ENCODE results near the gene HS6ST3.

Gene HS6ST3

DNA sequence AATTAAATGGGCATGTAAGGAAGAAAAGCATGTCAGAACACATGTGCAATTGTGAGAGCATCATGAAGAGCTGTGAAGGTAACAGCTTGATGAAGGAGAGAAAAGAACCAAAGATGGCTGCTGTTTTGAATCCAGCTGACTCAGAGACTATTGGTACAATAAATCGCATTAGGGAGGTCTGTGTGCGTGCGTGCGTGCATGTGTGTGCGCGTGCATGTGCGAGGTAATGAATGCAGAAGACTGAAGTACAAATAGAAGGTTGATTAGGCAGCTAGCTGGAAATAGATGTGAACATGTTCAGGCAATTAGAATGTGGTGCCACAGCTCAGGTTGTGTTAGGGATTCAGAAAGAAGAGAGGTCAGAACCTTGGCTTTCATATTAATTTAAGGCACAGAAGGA, 463.9 kb downstream of the HS6ST3 start:
- no peak for DNase-seq

DNA sequence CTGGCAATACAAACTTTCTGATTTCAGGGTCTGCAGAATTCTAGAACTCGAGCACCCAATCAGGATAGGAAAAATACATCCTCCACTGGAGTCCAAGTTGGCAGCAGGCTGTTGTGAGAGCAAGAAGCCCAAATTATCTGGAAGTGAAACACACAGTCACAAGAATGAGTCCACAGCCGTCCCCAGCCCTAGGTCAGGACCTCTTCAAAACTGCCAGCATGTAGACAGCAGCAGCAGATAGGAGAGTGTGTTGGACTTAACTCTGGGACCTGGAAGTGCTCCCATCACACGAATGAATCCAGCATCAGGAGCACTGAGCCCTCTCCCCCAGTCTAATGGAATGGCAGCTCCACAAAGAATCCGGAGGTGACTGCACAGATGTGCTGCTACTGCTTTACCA, 483.7 kb downstream of the HS6ST3 start:
- DNase-seq, result no peak

DNA sequence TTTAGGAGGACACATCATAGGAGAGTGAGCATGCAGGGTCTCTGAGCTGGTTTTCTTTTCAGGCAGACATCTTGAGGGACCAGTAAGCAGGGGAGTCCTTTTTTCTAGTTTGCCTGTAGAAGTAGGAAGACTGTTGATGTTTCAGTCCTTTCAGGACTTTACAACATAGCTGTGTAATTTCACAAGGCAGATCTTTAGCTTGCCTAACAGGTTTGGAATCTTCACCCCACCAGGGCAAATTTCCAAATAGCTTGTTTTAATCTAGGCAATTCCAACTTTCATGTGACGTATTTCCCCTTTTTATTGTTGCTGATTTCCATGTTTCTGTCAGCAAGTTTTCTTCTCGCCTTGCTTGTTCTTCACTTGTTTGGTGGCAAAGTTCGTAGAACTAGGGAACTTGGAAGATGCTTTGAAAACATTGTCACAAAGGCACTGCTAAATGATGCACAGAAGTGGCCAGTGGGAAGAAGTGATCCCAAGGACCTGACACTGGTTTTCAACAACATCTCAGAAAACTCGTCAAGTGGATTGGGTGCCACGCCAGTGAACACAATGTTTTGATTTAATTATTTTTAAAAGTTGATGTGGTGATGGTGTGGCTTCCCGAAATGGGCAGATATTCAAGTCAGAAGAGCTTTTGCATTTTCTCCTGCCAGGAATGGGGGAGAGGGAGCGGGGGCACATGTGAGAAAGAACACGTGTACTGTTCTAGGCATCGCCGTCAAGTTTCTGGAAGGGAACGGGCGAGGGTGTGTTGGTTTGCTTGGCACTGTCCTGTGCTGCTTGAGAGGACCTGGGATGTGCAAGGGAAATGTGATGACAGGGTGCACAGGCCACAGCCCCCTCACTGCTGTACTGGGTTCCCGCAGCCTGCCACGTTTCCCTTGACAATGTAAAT, 485.8 kb downstream of the HS6ST3 start:
- no peak for DNase-seq

DNA sequence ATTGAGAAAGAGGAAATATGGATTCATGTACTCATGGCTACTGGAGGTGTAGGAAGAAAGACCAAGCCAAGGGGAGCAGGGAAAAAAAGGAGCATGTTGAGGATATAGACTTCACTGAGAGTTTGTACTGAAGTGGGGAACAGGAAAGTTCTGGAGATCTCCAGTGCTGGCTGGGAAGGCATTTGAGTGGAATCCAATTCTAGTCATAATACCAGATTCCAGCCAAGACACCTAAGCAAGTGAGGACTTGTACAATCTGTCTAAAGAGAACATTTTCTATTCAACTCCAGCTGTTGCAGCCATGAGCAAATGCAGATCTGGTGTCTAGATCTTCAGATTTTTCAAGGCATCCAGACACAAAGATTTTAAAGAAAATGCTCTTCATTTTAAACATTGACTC, 491.8 kb downstream of the HS6ST3 start:
- DNase-seq, result no peak

DNA sequence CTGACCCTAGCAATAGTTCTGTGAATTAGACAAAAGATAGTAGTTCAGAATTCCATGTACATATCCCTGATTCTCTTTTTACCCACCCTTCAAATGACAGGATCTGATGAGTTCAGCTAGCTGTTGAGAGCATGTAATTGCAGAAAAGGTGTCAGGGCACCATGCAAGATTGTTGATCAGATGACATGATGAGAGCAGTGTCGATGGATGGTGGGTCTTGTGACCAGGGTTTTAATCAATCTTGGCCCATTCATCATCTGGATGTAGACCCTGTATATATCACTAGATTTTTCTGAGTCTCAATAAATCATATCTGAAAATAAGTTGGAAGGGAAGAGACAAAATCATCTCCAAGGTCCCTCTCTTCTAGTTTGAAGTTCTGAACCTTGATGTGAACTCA, 525.3 kb downstream of the HS6ST3 start:
- no peak for DNase-seq

DNA sequence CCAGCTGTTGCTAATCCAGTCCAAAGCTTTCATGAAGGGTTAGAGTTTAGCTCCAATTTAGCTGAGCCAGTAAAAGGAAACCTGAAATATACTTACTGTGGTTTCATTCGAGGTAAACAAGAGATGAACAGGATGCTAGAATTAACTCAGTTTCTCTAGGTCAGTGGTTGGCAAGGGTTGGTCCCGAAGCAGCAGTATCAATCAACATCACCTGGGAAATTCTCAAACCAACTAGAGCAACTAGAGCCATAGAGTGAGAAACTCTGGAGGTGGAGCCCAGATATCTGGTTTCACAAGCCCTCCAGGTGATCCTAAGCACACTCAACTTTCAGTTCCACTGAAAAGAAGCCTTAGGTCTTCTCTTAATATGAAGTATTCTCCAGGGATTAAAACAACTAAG, 527.6 kb downstream of the HS6ST3 start:
- no peak for DNase-seq

DNA sequence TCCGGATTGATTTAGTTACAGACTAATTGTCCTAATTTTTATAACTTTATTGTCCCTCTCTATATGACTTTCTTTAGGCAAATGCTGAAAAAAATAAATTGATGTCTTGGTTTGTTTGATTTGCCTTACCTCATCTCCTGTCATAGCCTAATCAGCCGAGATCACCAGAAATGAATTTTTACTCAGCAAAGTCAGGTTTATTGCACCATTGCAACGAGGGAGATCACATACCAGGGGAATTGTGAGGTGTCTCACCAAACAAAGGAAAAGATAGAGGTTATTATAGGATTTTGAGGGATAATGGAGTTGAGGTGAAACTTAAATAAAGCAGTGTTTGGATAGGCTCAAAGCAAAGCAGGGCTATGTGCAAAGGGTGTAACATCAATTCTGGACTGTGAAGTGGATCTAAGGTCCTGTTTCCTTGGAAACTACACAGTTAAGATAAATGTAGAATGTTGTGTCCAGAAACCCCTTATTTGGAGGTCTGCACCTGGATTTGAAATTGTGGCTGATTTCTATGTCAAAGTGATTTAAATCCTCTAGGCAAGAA, 531.8 kb downstream of the HS6ST3 start:
- no peak for DNase-seq

DNA sequence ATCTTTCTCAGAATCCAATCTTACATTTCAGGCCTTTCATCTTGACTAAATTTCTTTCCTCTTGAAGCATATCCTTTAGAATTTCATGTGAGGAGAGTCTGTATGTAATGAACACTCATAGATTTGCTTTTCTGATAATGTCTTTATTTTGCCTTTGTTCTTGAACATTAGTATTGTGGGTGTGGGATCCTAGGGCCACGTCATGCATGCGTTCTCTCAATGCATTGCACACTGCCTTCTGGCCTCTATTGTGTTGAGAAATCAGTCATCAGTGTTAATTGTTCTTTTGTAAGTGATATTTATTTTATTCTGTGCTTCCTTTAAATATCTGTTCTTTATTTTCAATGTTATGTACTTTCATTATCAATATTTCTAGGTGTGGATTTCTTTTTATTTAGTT, 539.4 kb downstream of the HS6ST3 start:
- DNase-seq, result no peak

DNA sequence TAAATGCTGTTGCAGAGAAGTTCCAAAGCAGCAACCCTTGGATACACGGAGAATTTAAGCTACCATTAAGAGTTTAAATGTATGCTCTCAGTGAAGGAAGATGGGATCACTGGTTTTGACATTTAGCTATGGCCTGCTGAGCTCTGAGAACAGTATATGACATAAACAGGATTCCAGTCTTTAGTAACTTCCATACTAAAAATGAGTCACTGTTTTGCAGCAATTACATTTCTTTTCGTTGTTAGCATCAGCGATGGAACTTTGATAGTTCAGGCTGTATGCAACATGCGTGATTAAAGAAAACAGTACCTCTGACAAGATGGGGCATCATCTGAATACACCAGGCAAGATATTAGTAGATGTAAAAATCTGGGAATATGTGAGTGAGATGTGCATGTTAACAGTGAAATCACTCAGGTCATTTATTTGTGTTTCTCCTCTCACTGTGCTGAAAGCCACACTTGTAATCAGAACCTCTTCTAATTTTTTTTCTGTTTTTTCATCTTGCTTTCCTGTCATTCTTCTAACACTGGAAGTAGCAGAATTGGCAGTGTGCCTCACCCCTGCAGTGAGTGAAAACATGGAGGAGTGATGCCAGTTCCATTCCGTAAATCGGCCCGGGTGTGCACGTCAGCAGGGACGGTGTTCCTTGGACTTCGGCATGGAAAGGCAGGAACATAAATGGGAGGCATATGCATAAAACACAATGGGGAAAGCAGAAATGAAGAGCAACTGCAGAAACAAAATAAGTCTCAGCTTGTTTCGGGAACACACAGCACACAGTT, 542.8 kb downstream of the HS6ST3 start:
- no peak for DNase-seq

DNA sequence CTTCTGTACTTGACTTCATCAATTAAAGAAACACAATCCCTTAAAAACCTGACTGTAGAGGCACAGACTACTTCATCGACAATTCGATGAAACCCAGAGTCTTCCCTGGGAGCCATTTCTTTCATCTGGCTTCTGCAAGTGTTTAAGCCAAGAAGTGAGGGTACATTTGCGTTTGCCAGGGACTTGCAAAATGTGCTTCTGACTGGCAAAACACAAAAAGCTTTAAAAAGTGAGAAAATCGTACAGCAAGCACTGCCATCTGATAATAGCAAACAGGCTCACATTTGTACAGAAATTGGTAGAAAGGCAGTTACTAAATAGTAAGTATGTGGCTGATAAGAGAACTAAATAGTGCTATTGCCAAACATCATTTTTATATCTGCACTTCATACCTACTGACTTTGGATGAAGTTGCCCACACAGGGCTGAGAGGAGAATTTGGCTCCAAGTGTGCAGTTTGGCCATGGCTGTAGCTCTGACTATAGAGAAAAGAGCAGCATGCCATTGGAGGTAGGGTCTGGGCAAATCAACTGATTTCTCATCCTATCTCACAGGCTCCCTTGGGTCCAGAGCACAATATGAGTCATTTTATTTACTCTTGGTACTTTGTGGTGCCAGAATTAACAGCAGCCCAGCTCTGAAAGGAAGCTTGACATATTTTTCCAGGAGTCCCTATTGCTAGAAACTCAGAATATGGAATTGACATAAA, 546.2 kb downstream of the HS6ST3 start:
- DNase-seq, result no peak

DNA sequence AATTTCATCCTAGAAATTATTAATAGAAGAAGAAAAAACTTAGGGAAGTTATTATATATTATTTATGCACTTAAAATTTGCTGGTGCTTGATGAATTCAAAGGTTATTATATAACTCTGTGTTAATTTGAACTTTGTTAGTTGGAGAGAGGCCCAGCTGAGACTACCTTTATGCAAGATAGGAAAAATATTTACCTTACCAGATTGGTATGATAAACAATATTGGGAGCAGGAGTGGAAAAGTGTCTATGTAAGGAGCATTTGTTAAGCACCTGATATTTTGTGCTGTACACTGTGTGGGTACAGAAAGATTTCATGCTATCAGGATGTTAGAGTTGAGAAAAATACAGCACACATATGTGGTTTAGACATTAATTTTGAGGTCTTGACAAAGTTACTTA, 547.1 kb downstream of the HS6ST3 start:
- DNase-seq, result no peak

DNA sequence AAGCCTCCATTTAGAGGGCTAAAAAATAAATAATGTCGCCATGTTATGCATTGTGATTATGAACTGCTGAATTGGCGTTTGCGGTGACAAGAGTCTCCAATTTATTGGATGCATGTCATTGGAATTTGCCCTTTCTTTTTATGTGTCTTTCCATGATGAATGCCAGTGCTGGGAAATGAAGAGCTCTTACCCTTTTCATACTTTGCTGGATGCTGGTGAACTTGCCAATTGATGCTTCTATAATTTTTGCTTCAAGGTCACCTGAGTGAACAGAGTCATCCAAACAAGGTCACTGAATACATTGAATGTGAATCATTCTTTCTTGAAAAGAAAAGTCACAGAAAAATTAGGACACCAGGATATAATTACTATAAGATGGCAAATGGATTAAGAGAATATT, 556.2 kb downstream of the HS6ST3 start:
- no peak for DNase-seq

DNA sequence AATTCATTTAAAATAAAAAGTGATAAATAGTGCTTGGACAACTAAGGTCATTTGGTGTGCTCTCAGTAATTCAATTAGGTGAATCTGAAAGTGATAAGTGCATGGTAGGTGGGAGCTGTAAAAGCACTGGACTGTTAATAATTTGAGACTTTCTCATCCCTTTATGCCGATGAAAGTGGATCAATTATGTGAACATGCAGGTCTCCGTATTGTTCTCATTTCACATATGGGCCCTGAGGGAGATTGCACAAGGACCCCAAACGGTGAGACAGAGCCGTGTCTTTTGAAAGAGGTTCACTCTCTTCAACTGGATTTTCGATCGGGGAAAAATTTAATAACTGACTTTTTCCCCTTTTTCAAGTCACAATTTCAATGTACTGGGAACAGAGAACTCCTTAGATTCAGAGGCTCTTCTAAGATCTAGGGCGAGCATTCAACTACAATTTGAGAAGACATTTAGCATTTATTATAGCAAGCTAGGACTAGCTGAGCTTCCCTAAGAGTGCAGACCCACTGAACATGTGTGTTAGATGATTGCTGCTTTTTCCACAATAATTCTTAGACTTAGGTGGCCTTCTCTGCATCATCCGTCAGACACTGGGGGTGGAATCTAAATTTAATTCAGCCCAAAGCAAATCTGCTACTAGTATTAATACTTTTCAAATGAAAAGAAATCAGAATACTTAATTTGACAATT, 556.8 kb downstream of the HS6ST3 start:
- DNase-seq, result no peak

DNA sequence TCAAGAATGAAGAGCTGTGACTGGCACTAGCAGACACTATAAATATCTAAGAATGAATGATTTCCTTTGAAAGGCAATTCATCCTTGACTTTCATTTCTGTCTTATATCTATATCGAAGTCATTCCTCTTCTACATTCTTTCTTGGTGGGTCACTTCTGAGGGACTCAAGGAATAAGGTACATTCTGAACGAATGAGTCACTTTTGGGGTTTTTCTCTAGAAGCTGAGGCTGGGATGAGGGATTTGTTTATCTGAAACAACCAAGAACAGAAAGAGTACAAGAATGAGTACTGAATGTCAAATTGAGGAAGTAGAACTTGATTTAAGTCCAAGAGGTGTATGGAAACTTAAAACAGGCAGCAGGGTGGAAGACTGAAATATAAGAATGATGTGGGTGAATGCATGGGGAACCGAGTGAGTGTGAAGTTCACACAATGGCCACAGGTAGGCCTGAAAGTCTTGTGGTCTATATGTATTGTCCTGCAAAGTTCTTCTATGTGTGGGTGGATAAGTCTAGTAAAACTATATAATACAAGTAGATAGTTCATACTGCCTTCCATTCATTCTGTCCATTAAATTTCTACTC, 560.5 kb downstream of the HS6ST3 start:
- no peak for DNase-seq

DNA sequence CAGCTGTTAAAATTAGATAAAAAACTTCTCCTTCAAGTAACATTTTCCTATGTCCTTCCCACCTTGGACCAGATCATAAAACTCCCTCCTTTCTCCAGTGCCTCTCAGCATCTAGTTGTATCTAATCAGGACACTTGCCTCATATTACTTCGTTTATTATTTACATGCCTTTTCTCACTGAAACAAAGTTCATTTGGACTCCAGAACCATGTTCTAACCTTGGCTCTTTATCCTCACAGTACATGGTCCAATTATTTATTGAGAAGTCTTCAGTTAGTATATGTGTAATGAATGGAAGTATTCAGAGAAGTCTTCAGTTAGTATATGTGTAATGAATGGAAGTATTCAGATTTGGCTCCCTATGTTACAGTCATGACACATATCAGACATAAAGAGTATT, 561.7 kb downstream of the HS6ST3 start:
- DNase-seq, result no peak

DNA sequence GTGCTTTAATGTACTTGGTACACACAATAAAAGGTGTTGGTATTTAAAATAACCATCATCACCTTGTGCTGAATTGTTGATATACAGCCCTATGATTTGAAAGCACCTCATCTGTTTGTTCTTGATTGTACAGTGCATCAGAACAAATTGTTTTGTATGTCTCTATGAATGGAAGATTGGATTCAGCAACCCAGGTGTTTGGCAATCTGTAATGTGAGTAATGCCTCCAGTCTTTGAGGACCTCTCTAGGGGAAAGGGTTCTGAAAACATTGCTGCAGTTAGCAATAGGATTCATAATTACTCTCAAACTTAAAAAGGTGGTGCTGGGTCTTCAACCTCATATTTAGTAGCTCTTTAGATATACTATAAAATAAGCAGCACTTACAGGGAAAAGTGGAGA, 562.6 kb downstream of the HS6ST3 start:
- DNase-seq, result no peak

DNA sequence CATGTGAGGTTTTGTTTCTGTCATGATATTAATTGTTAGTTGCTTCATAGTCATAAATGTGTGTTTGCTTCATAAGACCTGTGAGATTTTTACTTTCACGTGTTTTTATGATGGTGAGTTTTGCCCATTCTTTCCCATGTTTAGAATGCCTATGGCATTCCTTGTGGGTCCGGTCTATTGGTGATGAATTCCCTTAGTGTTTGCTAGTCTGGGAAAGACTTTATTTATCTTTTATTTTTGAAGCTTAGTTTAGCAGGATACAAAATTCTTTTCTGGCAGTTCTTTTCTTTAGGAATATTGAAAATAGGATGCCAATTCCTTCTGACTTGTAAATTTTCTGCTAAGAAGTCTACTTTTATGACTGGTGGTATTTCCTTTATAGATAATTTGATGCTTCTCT, 571.7 kb downstream of the HS6ST3 start:
- DNase-seq, result no peak

DNA sequence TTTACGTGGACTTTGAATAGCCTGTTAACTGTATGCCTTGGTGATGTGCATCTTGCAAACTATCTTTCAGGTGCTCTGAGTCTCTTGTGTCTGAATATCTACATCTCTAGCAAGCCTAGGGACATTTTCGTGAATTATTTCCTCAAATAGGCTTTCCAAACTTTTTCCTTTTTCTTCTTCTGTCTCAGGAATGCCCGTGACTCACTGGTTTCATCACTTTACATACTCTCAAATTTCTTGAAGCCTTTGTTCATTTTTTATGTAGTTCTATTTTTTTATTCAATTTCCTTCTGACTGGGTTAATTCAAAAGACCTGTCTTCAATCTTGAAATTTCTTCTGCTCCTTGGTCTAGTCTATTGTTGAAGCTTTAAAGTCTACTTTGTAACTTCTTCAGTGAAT, 572.1 kb downstream of the HS6ST3 start:
- DNase-seq, result no peak

DNA sequence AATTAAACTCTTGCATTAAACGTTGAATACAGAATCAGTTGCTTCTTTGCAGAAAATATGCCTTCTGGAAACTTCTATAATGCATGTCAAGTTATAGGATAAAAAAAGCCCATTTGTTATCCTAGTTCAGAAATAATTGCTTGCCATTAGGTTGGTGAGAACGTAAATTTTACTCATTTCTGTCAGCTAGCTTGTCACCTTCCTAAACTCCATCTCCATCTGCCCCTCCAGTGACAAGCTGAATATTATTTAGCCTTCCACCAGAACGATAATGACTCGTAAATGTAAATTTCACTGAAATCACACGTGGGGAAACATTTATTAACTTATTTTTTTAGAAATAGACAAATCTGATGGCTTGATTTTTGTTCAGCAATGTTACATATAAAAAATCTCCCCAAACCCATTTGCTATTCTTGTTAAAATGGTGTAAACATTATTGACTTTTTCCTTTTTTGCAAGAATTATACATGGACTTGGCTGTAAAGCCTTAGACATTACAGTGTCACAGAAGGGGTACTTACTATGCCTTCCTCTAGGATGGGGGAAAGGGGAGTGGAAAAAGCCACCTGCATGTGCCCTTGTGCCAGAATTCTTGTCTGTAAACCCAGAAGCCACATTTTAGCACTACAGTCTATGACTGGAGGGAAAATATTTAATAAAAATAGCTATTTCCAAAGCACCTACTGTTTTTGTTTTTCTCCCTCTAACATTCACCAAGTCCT, 577.5 kb downstream of the HS6ST3 start:
- no peak for DNase-seq

DNA sequence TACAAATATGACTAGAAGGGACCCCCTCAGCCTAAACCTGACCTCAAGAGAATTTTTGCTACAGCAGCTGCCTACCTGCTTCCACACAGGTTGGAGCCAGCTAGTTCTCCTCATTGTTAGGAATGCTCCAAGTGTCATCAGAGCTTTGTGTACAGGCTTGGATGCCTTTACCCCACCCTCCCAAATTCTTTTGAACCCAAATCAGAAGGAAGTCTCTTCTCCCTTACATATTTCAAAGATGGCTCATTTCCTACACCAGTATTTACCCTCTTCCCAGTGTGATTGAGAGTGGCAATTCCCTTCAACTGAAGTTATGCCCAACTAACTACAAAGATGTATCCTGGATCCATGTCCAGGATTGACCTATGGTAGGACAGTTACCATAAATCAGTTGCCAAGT, 581.2 kb downstream of the HS6ST3 start:
- DNase-seq, result no peak

DNA sequence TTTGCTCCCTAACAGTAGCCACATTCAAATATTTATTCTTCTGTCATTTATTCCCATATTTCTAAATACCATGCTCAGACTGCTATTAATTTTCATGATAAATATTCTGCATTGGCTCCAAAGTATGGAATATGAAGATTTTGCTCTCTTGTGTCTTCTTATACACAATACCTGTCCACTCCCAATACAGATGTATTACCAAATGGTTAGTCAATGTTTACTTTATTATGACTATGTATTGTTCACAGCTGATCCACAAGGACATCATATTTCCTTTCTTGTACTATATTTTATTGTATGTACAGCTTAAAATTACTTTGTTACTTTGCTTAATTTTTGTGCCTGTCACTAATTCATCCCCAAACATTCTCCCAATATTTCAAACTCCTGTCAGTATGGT, 582.1 kb downstream of the HS6ST3 start:
- DNase-seq, result no peak

DNA sequence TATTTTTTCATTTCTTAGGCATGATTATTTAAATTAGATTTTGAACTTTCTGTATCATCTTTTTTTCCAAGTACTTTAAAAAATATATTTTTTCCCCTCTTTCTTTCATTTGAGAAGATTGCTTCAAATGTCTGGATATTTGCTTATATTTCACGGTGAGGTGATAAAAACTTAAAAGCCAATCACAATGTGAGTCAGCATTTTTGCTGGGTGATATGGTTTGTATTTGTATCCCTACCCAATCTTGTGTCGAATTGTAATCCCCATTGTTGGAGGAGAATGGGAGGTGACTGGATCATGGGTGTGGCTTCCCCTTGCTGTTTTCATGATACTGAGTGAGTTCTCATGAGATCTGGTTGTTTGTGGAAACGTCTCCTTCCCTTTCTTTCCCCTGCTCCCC, 583.9 kb downstream of the HS6ST3 start:
- no peak for DNase-seq
